ENCODE data around the gene FEV. TPM values are rescaled to one million over a fixed set of nuclear protein-coding genes. Genes with fewer than 3 reads are reported as not detected.

The FEV gene
- total RNA-seq, result 13.5 and 15.6 TPM in 2 replicates
- long read RNA-seq, result 0 reads

DNA sequence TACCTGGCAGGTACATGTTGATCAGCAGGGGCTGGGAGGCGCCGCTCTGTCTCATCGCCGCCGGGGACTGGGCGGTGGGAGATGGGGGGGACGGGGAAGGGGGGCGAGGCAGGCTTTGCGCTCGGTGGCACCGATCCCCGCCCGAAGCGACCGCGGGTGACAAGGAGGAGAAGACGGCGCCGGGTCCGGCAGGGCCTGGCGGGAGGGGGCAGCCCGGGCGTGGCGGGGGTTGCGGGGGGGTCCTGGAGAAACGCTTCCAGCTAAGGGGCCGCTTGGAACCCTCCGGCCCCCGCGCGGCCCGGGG, at the start of gene FEV:
TSS of gene FEV (minus strand) at position 164 of the 304 bp plus-strand sequence. CDS start at position 55, 109 bp downstream.
- TF ChIP-seq, protein P1, sequence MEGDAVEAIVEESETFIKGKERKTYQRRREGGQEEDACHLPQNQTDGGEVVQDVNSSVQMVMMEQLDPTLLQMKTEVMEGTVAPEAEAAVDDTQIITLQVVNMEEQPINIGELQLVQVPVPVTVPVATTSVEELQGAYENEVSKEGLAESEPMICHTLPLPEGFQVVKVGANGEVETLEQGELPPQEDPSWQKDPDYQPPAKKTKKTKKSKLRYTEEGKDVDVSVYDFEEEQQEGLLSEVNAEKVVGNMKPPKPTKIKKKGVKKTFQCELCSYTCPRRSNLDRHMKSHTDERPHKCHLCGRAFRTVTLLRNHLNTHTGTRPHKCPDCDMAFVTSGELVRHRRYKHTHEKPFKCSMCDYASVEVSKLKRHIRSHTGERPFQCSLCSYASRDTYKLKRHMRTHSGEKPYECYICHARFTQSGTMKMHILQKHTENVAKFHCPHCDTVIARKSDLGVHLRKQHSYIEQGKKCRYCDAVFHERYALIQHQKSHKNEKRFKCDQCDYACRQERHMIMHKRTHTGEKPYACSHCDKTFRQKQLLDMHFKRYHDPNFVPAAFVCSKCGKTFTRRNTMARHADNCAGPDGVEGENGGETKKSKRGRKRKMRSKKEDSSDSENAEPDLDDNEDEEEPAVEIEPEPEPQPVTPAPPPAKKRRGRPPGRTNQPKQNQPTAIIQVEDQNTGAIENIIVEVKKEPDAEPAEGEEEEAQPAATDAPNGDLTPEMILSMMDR (IDR thresholded peaks at IDR 0.05; ENCODE audit: unreplicated experiment), result no peak
- H3K27me3 Mint-ChIP-seq, result peaks cover 88% of the 10 kb centered on the region
- H3K27ac Mint-ChIP-seq, result no peak within 1 kb of the TSS
- no peaks in the 10 kb centered on the region for H3K9me3 Mint-ChIP-seq (ENCODE audit: low read depth)
- no peak for DNase-seq (ENCODE audit: low spot score, unreplicated experiment)
- peak within 1 kb of the TSS; percentile 67 for H3K4me3 Mint-ChIP-seq (ENCODE audit: low read depth)
- H3K4me1 Mint-ChIP-seq (ENCODE audit: low read depth), result peaks cover 8% of the 10 kb centered on the region
- H3K36me3 Mint-ChIP-seq (ENCODE audit: insufficient read depth), result no peaks in the 10 kb centered on the region

DNA sequence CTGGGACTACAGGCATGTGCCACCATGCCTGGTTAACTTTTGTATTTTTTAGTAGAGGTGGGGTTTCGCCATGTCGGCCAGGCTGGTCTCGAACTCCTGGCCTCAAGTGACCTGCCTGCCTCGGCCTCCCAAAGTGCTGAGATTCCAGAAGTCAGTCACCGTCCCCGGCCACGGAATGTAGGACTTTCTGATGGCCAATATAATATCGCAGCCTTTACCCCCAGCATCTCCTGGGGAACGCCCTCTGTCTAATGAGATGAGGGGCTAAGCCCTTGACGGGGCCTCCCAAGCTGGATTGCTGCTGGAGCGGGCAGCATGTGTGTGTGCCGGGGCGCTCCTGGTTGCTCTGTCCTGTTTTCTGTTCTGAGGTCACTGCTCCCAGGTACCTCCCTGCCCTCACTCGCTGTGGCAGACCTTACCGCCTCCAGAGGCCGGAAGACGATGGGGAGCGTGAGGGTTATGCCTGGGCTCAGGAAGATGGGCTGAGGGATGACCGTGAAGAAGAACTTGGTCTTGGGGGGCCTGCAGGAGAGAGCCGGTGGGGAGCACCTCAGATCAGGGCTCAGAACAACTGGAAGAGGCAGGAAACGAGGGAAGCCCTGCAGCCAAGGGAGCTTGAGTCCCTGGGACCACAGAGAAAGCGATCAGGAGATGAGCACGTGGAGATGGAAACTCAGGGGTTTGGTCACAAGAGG, 47.2 kb upstream of the FEV start:
- TF ChIP-seq, protein P1 (IDR thresholded peaks at IDR 0.05; ENCODE audit: unreplicated experiment), result no peak
- Mint-ChIP-seq H3K9me3 (ENCODE audit: low read depth) (no peaks in the 10 kb centered on the region), H3K36me3 (ENCODE audit: insufficient read depth) (no peaks in the 10 kb centered on the region), H3K4me3 (ENCODE audit: low read depth) (no peak overlapping the region), H3K27me3 (peaks cover 50% of the 10 kb centered on the region), H3K4me1 (ENCODE audit: low read depth) (no peaks in the 10 kb centered on the region), H3K27ac (no peak overlapping the region)
- no peak for DNase-seq (ENCODE audit: low spot score, unreplicated experiment)

DNA sequence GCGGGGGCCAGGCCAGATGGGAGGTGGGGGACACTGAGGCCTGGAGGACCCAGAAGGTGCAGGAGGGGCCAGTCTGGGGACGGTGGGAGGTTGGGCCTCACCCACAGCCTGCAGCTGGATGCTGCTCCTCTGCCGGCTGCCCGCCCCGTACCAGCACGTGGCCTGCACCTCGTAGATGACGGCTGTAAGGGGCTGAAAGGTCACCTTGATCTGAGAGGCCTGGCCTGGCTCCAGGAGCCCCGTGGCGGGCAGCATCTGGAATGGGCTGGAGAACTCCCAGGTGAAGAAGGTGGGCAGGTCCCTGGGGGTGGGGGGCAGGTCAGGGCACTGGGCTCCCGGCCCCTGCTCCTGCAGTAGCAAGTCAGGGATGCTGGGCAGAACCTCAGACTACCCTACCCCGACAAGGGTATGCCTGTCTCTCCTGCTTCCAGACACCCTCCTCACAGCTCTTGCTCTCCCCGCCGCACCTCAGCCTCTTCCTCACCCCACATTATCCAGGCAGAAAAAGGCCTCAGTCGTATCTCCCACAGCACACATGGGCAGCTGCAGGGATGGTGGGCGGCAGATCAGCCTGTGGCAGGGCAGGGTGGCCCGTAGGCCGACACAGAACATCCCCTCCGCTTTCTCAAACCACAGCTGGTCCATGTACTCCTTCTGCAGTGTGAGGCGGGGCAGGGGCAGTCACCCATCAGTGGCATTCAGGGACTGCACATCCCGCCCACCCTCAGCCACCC, 46.2 kb upstream of the FEV start:
- Mint-ChIP-seq H3K27ac (no peak overlapping the region), H3K27me3 (peaks cover 60% of the 10 kb centered on the region), H3K4me1 (ENCODE audit: low read depth) (no peaks in the 10 kb centered on the region), H3K9me3 (ENCODE audit: low read depth) (no peaks in the 10 kb centered on the region), H3K36me3 (ENCODE audit: insufficient read depth) (no peaks in the 10 kb centered on the region), H3K4me3 (ENCODE audit: low read depth) (no peak overlapping the region)
- no peak for DNase-seq (ENCODE audit: low spot score, unreplicated experiment)
- TF ChIP-seq, protein P1 (IDR thresholded peaks at IDR 0.05; ENCODE audit: unreplicated experiment), result no peak

DNA sequence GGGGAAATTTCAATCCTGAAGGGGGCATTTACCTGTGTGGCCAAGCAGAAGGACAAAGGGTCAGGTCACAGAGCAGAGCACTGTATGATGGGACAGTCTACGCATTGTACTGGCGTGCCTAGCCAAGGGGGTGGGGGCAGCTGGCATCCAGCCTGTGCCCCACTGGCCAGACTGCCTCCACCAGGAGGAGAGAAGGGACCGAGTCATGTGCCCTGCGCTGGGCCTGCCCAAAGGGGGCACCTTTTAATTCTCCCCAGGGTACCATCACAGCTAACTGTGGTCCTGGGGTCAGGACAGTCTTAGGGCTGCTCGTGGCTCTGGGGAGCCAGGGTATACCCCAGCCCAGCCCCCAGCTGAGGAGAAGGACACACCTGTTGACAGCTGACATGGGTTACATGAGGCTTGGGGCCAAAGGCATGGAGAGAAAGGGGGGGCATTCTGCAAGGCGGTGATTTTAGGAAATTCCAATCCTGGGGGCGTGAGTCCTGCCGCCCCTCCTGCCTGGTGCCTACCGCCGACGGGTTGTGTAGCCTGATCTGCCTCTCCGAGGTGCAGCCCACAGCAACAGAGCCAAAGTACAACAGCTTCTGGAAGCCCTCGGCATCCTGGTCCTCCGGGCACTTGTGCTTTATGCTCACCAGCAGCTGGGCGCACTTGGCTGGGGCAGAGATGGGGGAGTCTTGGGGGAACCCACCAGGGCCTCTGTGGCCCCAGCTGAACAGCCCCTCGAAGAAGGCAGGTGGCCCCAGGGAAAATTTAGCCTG, 45.4 kb upstream of the FEV start:
- Mint-ChIP-seq H3K9me3 (ENCODE audit: low read depth) (no peaks in the 10 kb centered on the region), H3K36me3 (ENCODE audit: insufficient read depth) (no peaks in the 10 kb centered on the region), H3K27ac (no peak overlapping the region), H3K27me3 (peaks cover 59% of the 10 kb centered on the region), H3K4me1 (ENCODE audit: low read depth) (no peaks in the 10 kb centered on the region), H3K4me3 (ENCODE audit: low read depth) (no peak overlapping the region)
- TF ChIP-seq, protein P1 (IDR thresholded peaks at IDR 0.05; ENCODE audit: unreplicated experiment), result no peak
- DNase-seq (ENCODE audit: low spot score, unreplicated experiment), result no peak

DNA sequence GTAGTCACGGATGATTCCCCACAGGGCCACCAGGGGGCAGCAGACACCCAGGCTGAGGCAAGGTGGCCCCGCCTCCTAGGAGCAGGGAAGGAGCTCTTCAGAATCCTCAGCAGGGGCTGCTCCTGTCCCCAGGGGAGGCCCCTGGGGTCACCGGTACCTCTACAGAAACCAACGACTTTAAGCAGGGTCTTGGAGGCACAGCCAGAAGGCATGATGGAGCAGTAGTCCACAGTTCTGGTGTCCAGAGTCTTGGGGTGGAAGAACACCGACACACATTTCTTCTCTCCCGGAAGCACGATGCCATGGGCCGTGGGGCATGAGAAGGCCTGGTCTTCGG, 44.8 kb upstream of the FEV start:
- TF ChIP-seq, protein P1 (IDR thresholded peaks at IDR 0.05; ENCODE audit: unreplicated experiment), result peak; percentile 99
- H3K9me3 Mint-ChIP-seq (ENCODE audit: low read depth), result no peaks in the 10 kb centered on the region
- H3K27ac Mint-ChIP-seq, result no peak overlapping the region
- peaks cover 59% of the 10 kb centered on the region for H3K27me3 Mint-ChIP-seq
- peak; percentile 80 for DNase-seq (ENCODE audit: low spot score, unreplicated experiment)
- H3K4me1 Mint-ChIP-seq (ENCODE audit: low read depth), result no peaks in the 10 kb centered on the region
- H3K4me3 Mint-ChIP-seq (ENCODE audit: low read depth), result no peak overlapping the region
- H3K36me3 Mint-ChIP-seq (ENCODE audit: insufficient read depth), result no peaks in the 10 kb centered on the region
